Lower lobe of right lung (tissue), 2 donors: Measurements from ENCODE around the gene ZMIZ1. TPM values are rescaled to one million over a fixed set of nuclear protein-coding genes. Genes with fewer than 3 reads are reported as not detected.

Experiments used
- ATAC-seq, 2 donors: fragments of 200-7000 bp; cut with Tn5 transposase; one replicate each; pipeline ENCODE4 v1.9.1; 2020 to 2022; ENCODE audit warnings: mild to moderate bottlenecking in 2 of 2, moderate library complexity in 2 of 2
- DNase-seq: peaks from one replicate; pipeline ENCODE4 v3.0.0-alpha.2; 2020
- H3K27ac ChIP-seq: fragments of 200-600 bp; one replicate; pipeline ENCODE4 v1.8.0; 2022
- H3K27me3 ChIP-seq: fragments of 200-600 bp; one replicate; pipeline ENCODE4 v1.8.0; 2022; ENCODE audit warnings: low read depth
- H3K36me3 ChIP-seq: fragments of 200-600 bp; one replicate; pipeline ENCODE4 v1.8.0; 2022; ENCODE audit warnings: mild to moderate bottlenecking
- H3K4me1 ChIP-seq: fragments of 200-600 bp; one replicate; pipeline ENCODE4 v1.8.0; 2022
- H3K4me3 ChIP-seq: fragments of 200-600 bp; one replicate; pipeline ENCODE4 v1.8.0; 2022; ENCODE audit warnings: mild to moderate bottlenecking
- H3K9me3 ChIP-seq: fragments of 200-600 bp; one replicate; pipeline ENCODE4 v1.8.0; 2022
- CTCF ChIP-seq: fragments of 200-600 bp; IDR thresholded peaks from one replicate; pipeline ENCODE4 v1.8.0; 2022; ENCODE audit warnings: antibody characterized with exemption, mild to moderate bottlenecking
- intact Hi-C: fragments of 100-400 bp; cut with DNase I; formaldehyde crosslinking; loops from one replicate; pipeline ENCODE4 v1.11.0; 2022
- total RNA-seq: library from RNA; stranded (reverse); fragmentation: NEBNext Ultra II Directional; extraction: Animal tissue kit (Norgen Biotek cat#: 25700); gene quantifications from one replicate; pipeline ENCODE4 v1.2.1, GENCODE V29; 2021
- donor health status: DM: no; HTN: yes; CAD: no; lungs with severe emphysema.

Gene ZMIZ1
- total RNA-seq, 1 donor from 2014 or later, result 102 TPM

- intact Hi-C loops, result no loop called here
- TF ChIP-seq CTCF, result no peak
- Histone ChIP-seq H3K4me1 (peaks cover 60% of the 10 kb centered on the region), H3K9me3 (no peaks in the 10 kb centered on the region), H3K4me3 (no peak overlapping the region), H3K36me3 (no peaks in the 10 kb centered on the region), H3K27ac (no peak overlapping the region), H3K27me3 (no peaks in the 10 kb centered on the region)
- DNase-seq, result peak; percentile 33
- ATAC-seq, result no peak
Observed at GRCh38 chr10:79051766-79052165, 17.0 kb upstream of the ZMIZ1 start.

GRCh38 chr10:79052291-79053080 is 16.3 kb upstream of the ZMIZ1 start:
- Histone ChIP-seq H3K4me3 (no peak overlapping the region), H3K36me3 (no peaks in the 10 kb centered on the region), H3K9me3 (no peaks in the 10 kb centered on the region), H3K27me3 (no peaks in the 10 kb centered on the region), H3K27ac (no peak overlapping the region), H3K4me1 (peaks cover 57% of the 10 kb centered on the region)
- no peak for TF ChIP-seq CTCF
- peak; percentile 53 for DNase-seq
- peak; percentile 32 to 60 for ATAC-seq
- intact Hi-C loops, result no loop called here

- TF ChIP-seq CTCF, result no peak
- peaks cover 51% of the 10 kb centered on the region for H3K4me1 ChIP-seq
Observed at GRCh38 chr10:79053081-79053434, 15.7 kb upstream of the ZMIZ1 start.

GRCh38 chr10:79053481-79054202 is 15.1 kb upstream of the ZMIZ1 start:
- Histone ChIP-seq H3K4me1 (peaks cover 45% of the 10 kb centered on the region), H3K27ac (no peak overlapping the region), H3K27me3 (no peaks in the 10 kb centered on the region), H3K36me3 (no peaks in the 10 kb centered on the region), H3K9me3 (no peaks in the 10 kb centered on the region), H3K4me3 (no peak overlapping the region)
- TF ChIP-seq CTCF, result no peak
- no peak for ATAC-seq
- peak; percentile 30 for DNase-seq
- intact Hi-C loops, result no loop called here

More at GRCh38 chr10:79053081-79053434, 15.7 kb upstream of the ZMIZ1 start:
- intact Hi-C loops, result no loop called here
- ATAC-seq (no peak), DNase-seq (no peak)
- Histone ChIP-seq H3K27me3 (no peaks in the 10 kb centered on the region), H3K36me3 (no peaks in the 10 kb centered on the region), H3K4me3 (no peak overlapping the region), H3K27ac (no peak overlapping the region), H3K9me3 (no peaks in the 10 kb centered on the region)

GRCh38 chr10:79054203-79055099 is 14.3 kb upstream of the ZMIZ1 start:
- H3K9me3 ChIP-seq, result no peaks in the 10 kb centered on the region
- H3K4me1 ChIP-seq, result peaks cover 45% of the 10 kb centered on the region
- TF ChIP-seq CTCF, result no peak
- H3K4me3 ChIP-seq, result no peak overlapping the region
- H3K36me3 ChIP-seq, result no peaks in the 10 kb centered on the region
- peak; percentile 48 for DNase-seq
- H3K27ac ChIP-seq, result no peak overlapping the region
- intact Hi-C loops, result no loop called here
- ATAC-seq, result peak in 1 of 2 donors; percentile 30
- no peaks in the 10 kb centered on the region for H3K27me3 ChIP-seq
